Body of pancreas (tissue), 4 donors: ENCODE results near the gene SLC35A1.

Source experiments
- POLR2A ChIP-seq, 3 donors: fragments of 450-650 bp; IDR thresholded peaks; one replicate each; pipeline ENCODE4 v1.6.1; 2016; ENCODE audit warnings: antibody characterized with exemption in 3 of 3, mild to moderate bottlenecking in 2 of 3
- TF ChIP-seq, protein P1 (sequence below), 7 experiments: fragments of 450-650 bp in 4 of 7; fragments of 200-600 bp in 3 of 7; sonication (generic) in 3 of 7; IDR thresholded peaks; one replicate each; pipeline ENCODE4 v1.5.1; 2016 to 2019; ENCODE audit warnings: antibody characterized with exemption in 7 of 7

DNA sequence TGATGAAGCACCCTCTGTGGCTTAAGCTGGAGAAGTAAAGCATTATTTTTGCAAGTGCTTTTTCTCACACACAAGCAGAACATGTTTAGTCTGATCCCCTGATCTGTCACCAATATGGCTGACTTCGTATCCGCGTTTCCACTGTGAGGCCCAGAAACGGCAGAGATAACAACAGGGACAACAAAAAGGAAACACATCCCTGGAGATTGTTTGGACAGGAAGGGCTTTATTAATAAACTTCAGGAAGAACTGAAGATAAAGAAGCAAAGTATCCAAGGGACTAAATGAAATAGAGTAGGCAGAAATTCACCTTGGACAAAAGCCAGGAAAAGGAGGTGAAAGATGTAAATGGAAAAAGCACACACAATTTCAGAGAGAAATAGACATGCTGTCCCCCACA, 67.8 kb downstream of the SLC35A1 start:
- TF ChIP-seq, protein P1, sequence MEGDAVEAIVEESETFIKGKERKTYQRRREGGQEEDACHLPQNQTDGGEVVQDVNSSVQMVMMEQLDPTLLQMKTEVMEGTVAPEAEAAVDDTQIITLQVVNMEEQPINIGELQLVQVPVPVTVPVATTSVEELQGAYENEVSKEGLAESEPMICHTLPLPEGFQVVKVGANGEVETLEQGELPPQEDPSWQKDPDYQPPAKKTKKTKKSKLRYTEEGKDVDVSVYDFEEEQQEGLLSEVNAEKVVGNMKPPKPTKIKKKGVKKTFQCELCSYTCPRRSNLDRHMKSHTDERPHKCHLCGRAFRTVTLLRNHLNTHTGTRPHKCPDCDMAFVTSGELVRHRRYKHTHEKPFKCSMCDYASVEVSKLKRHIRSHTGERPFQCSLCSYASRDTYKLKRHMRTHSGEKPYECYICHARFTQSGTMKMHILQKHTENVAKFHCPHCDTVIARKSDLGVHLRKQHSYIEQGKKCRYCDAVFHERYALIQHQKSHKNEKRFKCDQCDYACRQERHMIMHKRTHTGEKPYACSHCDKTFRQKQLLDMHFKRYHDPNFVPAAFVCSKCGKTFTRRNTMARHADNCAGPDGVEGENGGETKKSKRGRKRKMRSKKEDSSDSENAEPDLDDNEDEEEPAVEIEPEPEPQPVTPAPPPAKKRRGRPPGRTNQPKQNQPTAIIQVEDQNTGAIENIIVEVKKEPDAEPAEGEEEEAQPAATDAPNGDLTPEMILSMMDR (IDR thresholded peaks at IDR 0.05): no peak
- TF ChIP-seq POLR2A (IDR thresholded peaks at IDR 0.05): no peak
